NCI-H2196 treated with DMSO at 0.1 percent for 48 hours (cell line): Measurements from ENCODE around the gene DEFB131B.
"Not testable (repeated sequence)": the region's sequence is repeated elsewhere in the genome, so short reads cannot be mapped to it uniquely, and the experiment has no call there.

Source experiments
- DNase-seq: peaks from one replicate; lab custom pipeline; 2025; ENCODE audit not compliant: unreplicated experiment; lab: John Stamatoyannopoulos, UW

Gene DEFB131B

DNA sequence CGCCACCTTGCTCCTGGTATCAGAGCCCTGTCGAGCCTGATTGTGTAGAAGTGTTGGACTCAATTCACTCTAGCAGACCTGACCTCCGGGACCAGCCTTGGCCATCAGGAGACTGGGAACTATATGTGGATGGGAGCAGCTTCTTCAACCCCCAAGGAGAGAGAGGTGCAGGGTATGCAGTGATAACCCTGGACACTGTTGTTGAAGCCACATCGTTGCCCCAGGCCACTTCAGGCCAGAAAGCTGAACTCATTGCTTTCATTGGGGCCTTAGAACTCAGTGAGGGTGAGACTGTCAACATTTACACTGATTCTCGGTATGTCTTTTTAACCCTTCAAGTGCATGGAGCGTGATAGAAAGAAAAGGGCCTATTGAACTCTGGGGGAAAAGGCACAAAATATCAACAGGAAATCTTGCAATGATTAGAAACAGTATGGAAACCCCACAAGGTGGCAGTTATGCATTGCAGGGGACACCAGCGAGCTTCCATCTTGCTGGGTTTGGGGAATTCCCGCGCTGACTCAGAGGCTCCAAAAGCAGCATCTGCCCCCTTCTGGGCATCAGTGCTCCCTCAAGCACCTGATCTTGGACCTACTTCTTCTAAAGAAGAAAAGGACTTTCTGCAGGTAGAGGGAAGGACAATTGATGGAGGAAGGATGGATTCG, 33.2 kb downstream of the DEFB131B start:
- DNase-seq = not testable (repeated sequence)

DNA sequence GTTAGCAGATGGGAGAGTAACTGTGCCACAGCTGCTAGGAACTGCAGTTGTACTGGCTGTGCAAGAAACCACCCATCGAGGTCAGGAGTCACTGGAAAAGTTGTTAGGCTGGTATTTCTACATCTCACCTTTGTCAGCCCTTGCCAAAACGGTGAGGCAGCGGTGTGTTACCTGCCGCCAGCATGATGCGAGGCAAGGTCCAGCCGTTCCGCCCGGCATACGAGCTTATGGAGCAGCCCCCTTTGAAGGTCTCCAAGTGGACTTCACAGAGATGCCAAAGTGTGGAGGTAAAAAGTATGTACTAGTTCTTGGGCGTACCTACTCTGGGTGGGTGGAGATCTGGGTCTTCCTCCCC, 33.7 kb downstream of the DEFB131B start:
- DNase-seq = not testable (repeated sequence)

GRCh38 chr11:71913756-71914526, 35.7 kb downstream of the DEFB131B start:
- DNase-seq = no peak

- DNase-seq = no peak
Observed at GRCh38 chr11:71914617-71915189, 36.5 kb downstream of the DEFB131B start.

DNA sequence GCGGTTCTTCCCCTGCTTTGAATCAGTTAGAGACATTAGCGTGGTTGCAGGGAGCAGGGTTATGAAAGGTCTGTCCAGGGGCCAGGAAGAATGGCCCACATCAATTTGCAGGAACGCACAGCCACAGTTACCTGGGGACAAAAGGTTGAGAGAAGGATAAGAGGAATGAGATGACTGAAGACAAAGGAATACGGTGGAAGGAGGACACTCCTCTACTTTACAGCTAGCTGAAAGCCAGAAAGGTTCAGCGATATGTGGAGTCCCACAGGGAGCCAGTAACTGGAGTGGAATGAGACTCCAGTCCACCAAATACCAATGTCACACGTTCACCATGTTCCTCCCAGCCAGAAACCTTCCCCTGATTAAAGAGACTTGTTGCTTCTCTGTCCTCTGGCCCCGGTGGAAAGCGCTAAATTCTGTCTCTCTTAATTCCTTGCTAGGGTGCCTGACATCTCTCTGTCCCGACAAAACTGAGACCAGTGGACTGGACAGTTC, 39.4 kb downstream of the DEFB131B start:
- no peak for DNase-seq

GRCh38 chr11:71927820-71928736, 49.8 kb downstream of the DEFB131B start, which contains the start of gene XNDC1N:
Gene XNDC1N (minus strand): TSS chr11:71928594. CDS start chr11:71923353, 5,241 bp downstream.
- peak; percentile 92 for DNase-seq

DNA sequence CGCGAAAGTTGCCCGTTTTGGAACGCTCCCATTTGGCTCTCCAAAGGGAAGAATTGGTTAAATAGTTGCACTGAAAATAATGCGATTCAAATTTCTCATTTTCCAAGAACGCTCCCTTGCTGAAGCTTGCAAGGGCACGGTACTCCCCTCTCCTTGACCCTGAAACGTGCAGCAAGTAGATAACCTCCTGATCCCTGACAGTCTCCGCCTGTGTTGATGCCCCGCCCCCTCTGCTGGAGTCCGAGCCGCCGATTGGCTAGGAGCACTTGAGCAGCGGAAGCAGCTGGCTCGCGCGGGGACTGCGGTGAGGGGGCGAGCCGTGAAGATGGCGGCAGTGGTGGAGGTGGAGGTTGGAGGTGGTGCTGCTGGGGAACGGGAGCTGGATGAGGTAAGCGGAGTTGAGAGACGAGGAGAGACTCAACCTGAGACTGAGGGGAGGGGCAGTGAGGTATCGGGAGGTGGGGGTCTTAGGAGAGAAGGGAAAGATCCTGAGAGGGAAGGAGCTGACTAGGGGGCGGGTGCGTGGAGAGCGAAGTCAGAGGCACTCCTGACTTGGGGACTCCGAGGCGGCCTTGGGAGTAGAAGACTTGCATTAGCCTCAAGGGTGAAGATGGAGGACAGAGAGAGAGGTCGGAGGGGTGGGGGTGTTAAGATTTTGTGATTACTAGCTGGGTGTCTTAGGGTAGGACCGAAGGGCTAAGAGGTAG, 50.6 kb downstream of the DEFB131B start, which contains the start of gene RNF121:
Gene RNF121 (plus strand): TSS at position 310 of the 707 bp plus-strand sequence. CDS start 16 bp downstream, at position 326.
- DNase-seq = peak; percentile 94

- DNase-seq = no peak
Observed at GRCh38 chr11:71929491-71929890, 51.2 kb downstream of the DEFB131B start.

GRCh38 chr11:71930556-71931244, 52.4 kb downstream of the DEFB131B start:
- DNase-seq = no peak

- DNase-seq = no peak
Observed at GRCh38 chr11:71931245-71931602, 53.0 kb downstream of the DEFB131B start.

DNA sequence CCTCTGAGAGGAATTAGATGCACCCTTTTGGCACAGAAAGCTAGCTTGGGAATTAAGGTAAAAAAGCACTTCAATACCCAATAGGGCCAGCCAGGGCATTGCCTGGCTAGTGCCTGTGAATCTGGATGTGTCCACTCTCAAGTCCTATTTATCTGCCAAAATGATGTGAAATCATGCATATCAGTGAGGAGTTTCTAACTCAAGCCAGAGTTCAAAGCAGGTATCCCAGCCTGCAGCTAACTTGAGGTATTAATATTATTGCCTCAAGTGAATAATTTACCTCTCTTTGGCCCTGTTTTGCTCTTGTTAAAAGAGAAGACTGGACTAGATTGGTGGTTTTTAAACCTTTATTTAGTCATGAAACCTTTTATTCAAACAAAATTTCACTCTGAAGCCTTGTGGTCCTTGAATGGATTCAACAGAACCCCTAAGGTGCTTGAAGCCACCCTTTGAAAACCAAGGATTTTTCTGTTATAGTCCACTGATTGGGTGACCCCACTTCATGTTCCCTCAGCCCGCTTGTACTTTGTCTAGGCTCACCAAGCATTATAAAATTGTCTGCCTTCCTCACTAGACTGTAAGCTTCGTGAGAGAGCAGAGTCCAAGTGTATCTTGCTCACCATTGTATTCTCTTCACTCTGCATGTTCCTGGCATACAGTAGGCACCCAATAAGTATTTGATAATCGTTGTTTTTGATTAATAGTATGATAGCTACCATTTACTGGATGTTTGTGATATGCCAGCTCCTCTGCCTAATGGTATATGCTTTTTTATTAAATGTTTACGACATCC, 55.1 kb downstream of the DEFB131B start:
- DNase-seq = no peak
